NCI-H526 treated with DMSO at 0.1 percent for 48 hours (cell line): ENCODE measurements around the gene CCDC171.
A peak's percentile ranks its signal among the peaks of the same experiment; 100 is the strongest.
"Not testable (repeated sequence)": the region's sequence is repeated elsewhere in the genome, so short reads cannot be mapped to it uniquely, and the experiment has no call there.

ENCODE experiments used
- DNase-seq: peaks from one replicate; lab custom pipeline; 2025; lab: John Stamatoyannopoulos, UW

CCDC171 gene

DNA sequence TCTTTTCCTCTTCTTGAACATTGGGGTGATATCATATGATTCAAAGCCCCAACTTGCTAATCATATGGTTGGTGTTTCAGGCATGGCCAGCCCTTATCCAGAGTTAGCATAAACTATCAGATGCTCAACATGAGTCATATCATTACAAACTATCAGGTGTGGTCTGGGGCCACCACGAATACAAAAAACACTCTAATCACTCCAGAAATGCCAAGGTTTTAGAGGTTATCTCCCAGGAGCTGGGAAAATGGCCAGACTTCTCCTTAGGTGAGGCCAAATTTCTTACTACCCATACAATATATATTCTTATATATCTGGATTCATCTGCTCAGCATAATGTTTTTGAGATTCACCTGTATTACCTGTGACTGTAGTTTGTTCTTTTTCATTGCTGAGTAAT, 210.5 kb downstream of the CCDC171 start:
- no peak for DNase-seq

- no peak for DNase-seq
Observed at GRCh38 chr9:15764131-15764530, 211.3 kb downstream of the CCDC171 start.

- no peak for DNase-seq
Observed at GRCh38 chr9:15769547-15769946, 216.7 kb downstream of the CCDC171 start.

- no peak for DNase-seq
Observed at GRCh38 chr9:15778861-15779260, 226.0 kb downstream of the CCDC171 start.

DNA sequence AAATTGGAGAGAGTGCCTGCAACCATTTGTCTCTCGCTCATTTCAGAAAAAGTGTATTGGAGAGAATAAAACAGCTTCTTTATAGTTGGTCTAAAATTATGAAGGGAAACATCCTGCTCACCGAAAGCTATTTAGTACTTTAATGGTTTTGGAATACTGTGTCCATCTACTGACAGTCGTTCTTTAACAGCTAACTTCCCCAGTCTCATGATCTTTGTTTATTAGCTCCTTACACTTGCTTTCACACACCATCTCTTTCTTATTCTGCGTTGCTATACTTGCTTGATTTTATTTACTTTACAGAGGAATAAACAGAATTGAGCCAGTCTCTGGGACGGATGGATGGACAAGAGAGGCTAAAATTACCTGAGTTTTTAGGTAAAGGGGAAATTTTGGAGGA, 229.3 kb downstream of the CCDC171 start:
- DNase-seq, result no peak

DNA sequence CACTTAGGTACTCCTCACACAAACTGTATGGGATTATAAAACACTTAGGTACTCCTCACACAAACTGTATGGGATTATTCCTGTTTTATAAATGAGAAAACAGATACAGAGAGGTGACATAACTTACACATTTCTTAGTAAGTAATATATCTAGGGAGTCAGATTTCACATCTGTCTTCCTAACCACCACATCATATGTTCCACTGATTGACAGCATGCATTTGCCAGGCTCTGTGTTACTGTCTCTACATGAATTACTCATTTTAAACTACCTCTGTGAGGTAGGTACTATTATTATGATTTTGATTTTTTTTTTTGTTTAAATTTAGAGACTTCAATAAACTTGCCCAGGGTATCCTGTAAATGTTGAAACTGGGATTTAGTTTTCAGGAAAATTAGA, 232.7 kb downstream of the CCDC171 start:
- no peak for DNase-seq

DNA sequence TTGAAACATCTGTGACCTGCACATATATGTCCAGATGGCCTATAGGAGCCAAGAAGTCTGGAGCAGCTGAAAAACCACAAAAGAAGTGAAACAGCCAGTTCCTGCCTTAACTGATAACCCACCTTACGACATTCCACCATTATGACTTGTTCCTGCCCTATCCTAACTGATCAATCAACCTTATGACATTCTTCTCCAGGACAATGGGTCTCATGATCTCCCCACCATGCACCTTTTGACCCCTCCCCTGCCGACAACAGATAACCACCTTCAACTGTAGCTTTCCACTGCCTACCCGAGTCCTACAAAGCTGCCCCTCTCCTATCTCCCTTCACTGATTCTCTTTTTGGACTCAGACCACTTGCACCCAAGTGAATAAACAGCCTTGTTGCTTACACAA, 233.8 kb downstream of the CCDC171 start:
- no peak for DNase-seq

DNA sequence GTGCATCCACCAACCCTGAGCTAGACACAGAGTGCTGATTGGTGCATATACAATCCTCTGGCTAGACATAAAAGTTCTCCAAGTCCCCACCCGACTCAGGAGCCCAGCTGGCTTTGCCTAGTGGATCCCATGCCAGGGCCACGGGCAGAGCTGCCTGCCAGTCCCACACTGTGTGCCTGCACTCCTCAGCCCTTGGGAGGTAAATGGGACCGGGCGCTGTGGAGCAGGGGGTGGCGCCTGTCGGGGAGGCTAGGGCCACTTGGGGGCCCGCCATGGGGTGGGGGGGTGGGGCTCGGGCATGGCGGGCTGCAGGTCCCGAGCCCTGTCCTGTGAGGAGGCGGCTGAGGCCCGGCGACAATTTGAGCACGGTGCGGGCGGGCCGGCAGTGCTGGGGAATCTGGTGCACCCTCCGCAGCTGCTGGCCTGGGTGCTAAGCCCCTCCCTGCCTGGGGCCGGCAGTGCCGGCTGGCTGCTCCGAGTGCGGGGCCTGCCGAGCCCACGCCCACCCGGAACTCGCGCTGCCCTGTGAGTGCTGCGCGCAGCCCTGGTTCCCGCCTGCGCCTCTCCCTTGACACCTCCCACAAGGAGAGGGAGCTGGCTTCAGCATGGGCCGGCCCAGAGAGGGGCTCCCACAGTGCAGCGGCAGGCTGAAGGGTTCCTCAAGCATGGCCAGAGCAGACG, 257.5 kb downstream of the CCDC171 start:
- DNase-seq, result not testable (repeated sequence)

DNA sequence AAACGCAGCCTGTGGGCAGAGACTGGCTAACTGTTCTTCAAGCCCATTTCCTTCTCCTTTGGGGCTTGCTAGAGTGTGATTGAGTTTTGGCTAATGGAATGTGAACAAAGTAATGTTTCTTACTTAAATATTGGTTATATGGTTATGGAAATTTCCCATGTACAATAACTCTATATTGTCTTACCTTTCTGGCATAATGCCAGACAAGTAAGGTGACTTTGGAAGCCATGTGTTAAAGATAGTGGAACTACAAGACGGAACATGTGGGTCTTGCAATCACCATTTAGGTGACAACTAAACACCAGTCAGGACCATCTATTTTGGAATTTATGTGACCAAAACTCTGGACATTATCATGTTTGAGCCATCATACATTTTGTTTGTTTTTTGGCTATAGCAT, 260.2 kb downstream of the CCDC171 start:
- no peak for DNase-seq

DNA sequence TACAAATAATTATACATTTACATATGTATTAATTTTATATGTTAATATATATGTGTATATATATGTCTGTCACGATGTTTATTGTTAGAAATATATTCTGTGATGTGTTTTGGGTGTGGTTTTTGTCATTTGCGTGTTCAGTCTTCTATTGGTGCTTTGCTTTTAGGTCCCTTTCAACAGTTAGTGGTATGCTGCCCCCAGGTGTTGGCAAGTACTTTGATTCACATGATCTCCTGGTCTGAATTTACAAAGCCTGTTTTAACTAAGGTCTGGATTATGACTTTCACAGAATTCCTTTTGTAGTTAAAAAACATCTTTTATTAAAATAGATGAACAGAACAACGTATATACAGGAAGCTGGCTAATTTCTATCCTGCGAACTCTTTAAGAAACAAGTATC, 271.5 kb downstream of the CCDC171 start:
- peak; percentile 62 for DNase-seq

DNA sequence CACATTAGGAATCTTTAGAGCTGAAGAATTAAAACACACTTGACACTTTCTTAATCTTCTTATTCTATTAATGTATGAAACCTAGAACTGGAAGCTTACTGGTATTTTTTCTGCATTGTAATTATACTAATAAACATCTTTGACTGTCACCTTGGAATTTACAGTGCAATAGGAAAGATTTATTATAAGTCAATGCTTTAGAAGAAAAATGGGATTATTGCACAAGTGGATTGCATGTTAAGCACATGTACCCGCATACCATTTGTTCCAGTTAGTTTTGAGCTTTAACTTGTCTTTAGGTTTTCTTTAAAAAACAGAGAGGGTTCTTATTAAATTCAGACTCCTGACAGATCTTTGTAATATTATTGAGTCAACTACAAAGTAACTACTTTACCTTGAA, 278.5 kb downstream of the CCDC171 start:
- DNase-seq, result no peak

DNA sequence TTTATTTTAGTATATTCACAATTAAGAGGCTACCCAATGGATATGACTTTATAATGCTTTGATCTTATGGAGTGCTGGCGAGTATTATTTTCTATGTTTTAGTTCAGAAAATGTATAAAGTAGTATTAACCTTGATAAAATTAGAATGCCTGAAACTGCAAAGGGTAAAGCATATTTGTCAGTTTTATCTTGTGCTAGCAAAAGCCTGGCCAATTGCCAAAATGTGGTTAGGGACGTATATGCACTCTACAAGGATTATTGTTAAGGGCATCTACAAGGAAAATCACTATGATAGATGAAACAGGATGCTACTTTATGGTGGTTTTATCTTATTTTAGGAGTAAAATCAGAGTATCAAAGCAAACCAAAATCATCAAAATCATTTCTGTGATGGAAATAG, 281.7 kb downstream of the CCDC171 start:
- DNase-seq, result no peak

DNA sequence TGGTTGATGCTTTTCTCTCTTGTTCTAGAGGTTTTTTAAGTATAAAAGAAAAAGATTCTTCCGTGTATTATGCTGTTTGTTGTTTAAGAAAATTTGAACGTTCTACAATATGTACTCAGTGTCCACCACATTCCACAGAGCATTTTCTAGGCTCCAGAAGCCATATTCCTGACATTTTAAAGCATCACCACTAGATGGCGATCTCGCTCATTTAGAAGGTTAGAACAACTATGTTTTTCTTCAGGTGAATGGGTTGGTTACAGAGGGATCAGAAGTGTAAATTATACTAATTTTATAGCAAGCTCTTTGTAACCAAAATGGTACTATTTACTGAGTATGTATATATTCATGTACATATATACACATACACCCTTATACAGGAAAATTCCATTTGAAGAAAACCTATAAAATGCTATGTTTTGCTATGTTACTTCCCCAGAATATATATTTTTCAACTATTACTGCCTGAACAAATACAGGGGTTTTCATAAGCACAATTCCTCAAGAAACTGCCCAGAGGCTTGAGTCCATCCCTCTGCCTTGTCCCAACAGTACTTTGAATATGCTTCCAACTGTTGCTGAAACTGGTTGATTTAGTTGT, 284.3 kb downstream of the CCDC171 start:
- peak; percentile 84 for DNase-seq

- DNase-seq, result no peak
Observed at GRCh38 chr9:15842051-15842450, 289.2 kb downstream of the CCDC171 start.

DNA sequence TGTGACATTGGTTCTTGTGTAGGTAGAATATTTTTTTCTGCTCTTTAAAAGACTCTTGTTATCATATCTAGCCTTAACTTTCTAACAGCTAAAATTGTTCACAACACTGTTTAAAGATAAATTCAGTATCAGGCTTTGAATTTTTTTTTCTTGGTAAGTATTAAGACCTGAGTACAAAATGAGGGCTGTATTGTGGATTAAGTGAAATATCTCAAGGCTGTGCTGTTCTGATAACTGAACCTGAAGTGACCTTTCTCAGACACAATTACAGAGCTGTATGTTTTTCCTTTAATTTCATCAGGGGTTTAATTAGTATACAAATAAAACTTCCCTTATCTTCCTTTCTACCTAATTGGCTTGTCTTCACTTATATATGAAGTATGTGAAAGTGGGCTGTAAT, 290.5 kb downstream of the CCDC171 start:
- no peak for DNase-seq

GRCh38 chr9:15843931-15844330, 291.1 kb downstream of the CCDC171 start:
- no peak for DNase-seq

DNA sequence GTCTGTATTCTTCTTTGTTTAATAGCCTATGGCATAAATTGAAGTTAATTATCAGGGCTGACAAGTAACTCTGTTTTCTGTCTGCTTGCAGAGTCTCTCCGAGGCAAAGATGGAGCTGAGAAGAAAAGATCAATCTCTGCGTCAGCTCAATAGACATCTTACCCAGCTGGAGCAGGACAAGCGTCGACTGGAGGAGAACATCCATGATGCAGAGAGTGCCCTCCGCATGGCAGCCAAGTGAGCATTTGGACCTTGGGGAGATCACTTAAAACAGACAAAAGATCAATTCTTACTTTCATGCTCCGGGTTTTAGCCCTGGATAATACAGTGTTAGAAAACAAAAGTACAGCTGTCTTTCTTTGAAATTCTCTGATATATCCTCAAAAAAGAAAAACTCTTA, 293.8 kb downstream of the CCDC171 start:
- no peak for DNase-seq

GRCh38 chr9:15849871-15850270, 297.0 kb downstream of the CCDC171 start:
- DNase-seq, result no peak

DNA sequence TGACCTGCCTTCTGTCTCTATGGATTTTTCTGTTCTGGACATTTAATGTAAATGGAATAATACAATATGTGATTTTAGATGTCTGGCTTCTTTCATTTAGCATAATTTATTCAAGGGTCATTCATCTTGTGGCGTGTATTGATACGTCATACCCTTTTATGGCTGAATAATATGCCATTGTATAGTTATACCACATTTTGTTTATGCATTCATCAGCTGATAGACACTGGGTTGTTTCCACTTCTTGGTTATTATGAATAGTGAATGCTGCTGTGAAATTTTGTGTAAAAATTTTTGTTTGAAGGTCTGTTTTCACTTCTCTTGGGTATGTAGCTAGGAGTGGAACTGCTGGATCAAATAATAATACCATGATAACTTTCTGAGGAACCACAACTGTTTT, 298.9 kb downstream of the CCDC171 start:
- no peak for DNase-seq

GRCh38 chr9:15856591-15856990, 303.7 kb downstream of the CCDC171 start:
- DNase-seq, result no peak

DNA sequence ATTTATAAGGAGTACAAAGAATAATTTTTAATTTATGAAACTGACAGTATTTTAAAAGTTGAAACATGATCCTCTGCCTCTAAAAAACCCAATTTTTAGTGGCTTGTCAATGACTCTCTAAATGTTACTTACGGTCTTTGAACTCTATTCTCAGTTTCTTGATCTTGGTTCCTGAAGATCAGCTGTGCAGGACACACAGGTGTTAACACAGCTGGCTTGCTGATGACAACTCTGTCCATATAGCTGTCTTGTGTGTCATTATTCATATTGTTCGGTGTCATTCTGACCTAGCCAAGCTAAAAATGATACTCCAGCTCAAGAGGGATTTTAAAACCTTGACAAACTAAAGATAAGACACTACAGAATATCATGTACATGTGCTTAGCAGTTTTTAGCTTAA, 314.5 kb downstream of the CCDC171 start:
- DNase-seq, result no peak

DNA sequence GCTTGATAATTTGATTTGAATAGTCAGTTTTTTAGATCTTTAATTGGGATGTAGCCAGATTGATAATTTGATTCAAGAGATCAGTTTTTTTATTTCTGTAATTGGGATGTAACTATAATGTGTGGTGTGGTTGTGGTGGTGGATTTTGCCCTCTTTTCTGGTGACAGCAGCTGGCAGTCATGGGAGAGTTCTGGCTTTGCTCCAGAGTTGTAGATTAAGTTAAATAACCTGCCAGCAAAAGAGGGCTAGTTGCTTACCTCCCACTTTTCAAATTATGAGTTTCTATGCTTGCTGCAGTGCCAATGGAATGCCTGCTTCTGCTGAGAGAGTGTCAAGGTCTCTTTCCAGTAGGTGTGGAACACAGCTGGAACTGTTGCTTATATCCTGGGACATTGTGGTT, 315.1 kb downstream of the CCDC171 start:
- no peak for DNase-seq

GRCh38 chr9:15873573-15874177, 320.8 kb downstream of the CCDC171 start:
- peak; percentile 62 for DNase-seq

DNA sequence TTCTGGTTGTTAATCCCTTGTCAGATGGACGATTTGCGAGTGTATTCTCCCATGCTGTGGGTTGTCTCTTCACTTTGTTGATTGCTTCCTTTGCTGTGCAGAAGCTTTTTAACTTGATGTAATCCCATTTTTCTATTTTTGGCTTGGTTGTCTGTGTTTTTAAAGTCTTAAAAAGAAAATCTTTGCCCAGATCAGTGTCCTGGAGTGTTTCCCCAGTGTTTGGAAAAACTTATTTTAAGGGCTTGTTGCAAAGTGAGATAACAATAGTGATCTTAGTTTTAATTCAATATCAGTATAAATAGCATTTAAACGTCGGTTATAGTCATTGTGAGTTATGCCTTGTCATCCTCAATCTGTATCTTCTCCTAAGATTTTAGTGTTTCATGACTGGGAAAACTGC, 329.5 kb downstream of the CCDC171 start:
- DNase-seq, result no peak
